H9 (cell line): ENCODE measurements around the gene LRFN3. TPM values are rescaled to one million over a fixed set of nuclear protein-coding genes. Genes with fewer than 3 reads are reported as not detected.
"Not testable (repeated sequence)": the region's sequence is repeated elsewhere in the genome, so short reads cannot be mapped to it uniquely, and the experiment has no call there.

Experiments
- DNase-seq: peaks from one replicate; pipeline ENCODE4 v3.0.0-alpha.2; 2017
- H2AFZ ChIP-seq: one replicate; pipeline ENCODE4 v1.6.1; 2013; ENCODE audit warnings: mild to moderate bottlenecking, low read length, control low read depth, moderate library complexity
- H2AK5ac ChIP-seq: 2 replicates; pipeline ENCODE4 v1.6.1; 2013; ENCODE audit warnings: low read length, control low read depth, mixed read lengths; ENCODE audit not compliant: insufficient read length
- H2BK120ac ChIP-seq: one replicate; pipeline ENCODE4 v1.6.1; 2013; ENCODE audit warnings: low read depth, mild to moderate bottlenecking, low read length, control low read depth, inconsistent platforms; ENCODE audit not compliant: poor library complexity, severe bottlenecking
- H2BK12ac ChIP-seq: 2 replicates; pipeline ENCODE4 v1.6.1; 2013; ENCODE audit warnings: low read length, control low read depth, mixed read lengths, low read depth; ENCODE audit not compliant: insufficient read length
- H2BK15ac ChIP-seq: 2 replicates; pipeline ENCODE4 v1.6.1; 2013; ENCODE audit warnings: low read depth, low read length, control low read depth
- H2BK20ac ChIP-seq: one replicate; pipeline ENCODE4 v1.6.1; 2013; ENCODE audit warnings: low read depth, mild to moderate bottlenecking, low read length, control low read depth, inconsistent platforms; ENCODE audit not compliant: poor library complexity, severe bottlenecking
- H2BK5ac ChIP-seq: 2 replicates; pipeline ENCODE4 v1.6.1; 2013; ENCODE audit warnings: low read length, control low read depth, mixed read lengths; ENCODE audit not compliant: insufficient read length
- H3K14ac ChIP-seq: 2 replicates; pipeline ENCODE4 v1.6.1; 2013; ENCODE audit warnings: low read length, control low read depth; ENCODE audit not compliant: insufficient read depth
- H3K18ac ChIP-seq: 2 replicates; pipeline ENCODE4 v1.6.1; 2013; ENCODE audit warnings: low read depth, mild to moderate bottlenecking, mixed read lengths, low read length, control low read depth; ENCODE audit not compliant: insufficient read length
- H3K23ac ChIP-seq: 2 replicates; pipeline ENCODE4 v1.6.1; 2013; ENCODE audit warnings: low read length, control low read depth, mixed read lengths, low read depth; ENCODE audit not compliant: insufficient read length
- H3K23me2 ChIP-seq: 2 replicates; pipeline ENCODE4 v1.6.1; 2013; ENCODE audit warnings: low read depth, mild to moderate bottlenecking, mixed read lengths, low read length, control low read depth; ENCODE audit not compliant: insufficient read length, poor library complexity, severe bottlenecking
- H3K27ac ChIP-seq: 2 replicates; pipeline ENCODE4 v1.5.1; 2013; ENCODE audit warnings: low read length, control low read depth, mixed read lengths, low read depth; ENCODE audit not compliant: insufficient read length
- H3K27me3 ChIP-seq: 2 replicates; pipeline ENCODE4 v1.6.1; 2013; ENCODE audit warnings: low read length, control low read depth, inconsistent platforms; ENCODE audit not compliant: insufficient read depth
- H3K4ac ChIP-seq: 2 replicates; pipeline ENCODE4 v1.6.1; 2013; ENCODE audit warnings: low read depth, mild to moderate bottlenecking, control low read depth, inconsistent platforms, low read length, moderate library complexity
- H3K4me1 ChIP-seq: 2 replicates; pipeline ENCODE4 v1.6.1; 2013; ENCODE audit warnings: low read length, control low read depth, inconsistent platforms; ENCODE audit not compliant: insufficient read depth
- H3K4me2 ChIP-seq: 2 replicates; pipeline ENCODE4 v1.6.1; 2013; ENCODE audit warnings: low read length, control low read depth, mixed read lengths; ENCODE audit not compliant: insufficient read length, insufficient read depth
- H3K56ac ChIP-seq: 2 replicates; pipeline ENCODE4 v1.6.1; 2013; ENCODE audit warnings: low read depth, mild to moderate bottlenecking, mixed read lengths, low read length, control low read depth; ENCODE audit not compliant: insufficient read length
- H3K79me1 ChIP-seq: 2 replicates; pipeline ENCODE4 v1.6.1; 2013; ENCODE audit warnings: low read depth, mild to moderate bottlenecking, moderate library complexity, low read length, control low read depth, inconsistent platforms; ENCODE audit not compliant: insufficient read depth, poor library complexity, severe bottlenecking
- H3K79me2 ChIP-seq: 2 replicates; pipeline ENCODE4 v1.6.1; 2013; ENCODE audit warnings: low read length, control low read depth, inconsistent platforms; ENCODE audit not compliant: insufficient read depth
- H3K9ac ChIP-seq: 2 replicates; pipeline ENCODE4 v1.6.1; 2013; ENCODE audit warnings: low read length, control low read depth, mixed read lengths; ENCODE audit not compliant: insufficient read length; ENCODE audit errors: extremely low read depth
- H3K9me3 ChIP-seq: one replicate; pipeline ENCODE4 v1.6.1; 2013; ENCODE audit warnings: low read depth, low read length, inconsistent platforms; ENCODE audit not compliant: control insufficient read depth
- H3T11ph ChIP-seq: one replicate; pipeline ENCODE4 v1.6.1; 2013; ENCODE audit warnings: mild to moderate bottlenecking, low read length, control low read depth, inconsistent platforms
- H4K20me1 ChIP-seq: one replicate; pipeline ENCODE4 v1.6.1; 2013; ENCODE audit not compliant: control insufficient read depth, insufficient read length, insufficient read depth
- H4K5ac ChIP-seq: 2 replicates; pipeline ENCODE4 v1.6.1; 2013; ENCODE audit warnings: low read depth, mild to moderate bottlenecking, mixed read lengths, low read length, control low read depth; ENCODE audit not compliant: insufficient read length
- H4K8ac ChIP-seq: replicated peaks from 2 replicates; pipeline ENCODE4 v1.6.1; 2013; ENCODE audit warnings: low read length, control low read depth, mixed read lengths, low read depth; ENCODE audit not compliant: insufficient read length
- H4K91ac ChIP-seq: 2 replicates; pipeline ENCODE4 v1.6.1; 2013; ENCODE audit warnings: low read depth, mild to moderate bottlenecking, moderate library complexity, mixed read lengths, low read length, control low read depth; ENCODE audit not compliant: insufficient read length
- H3K27ac Mint-ChIP-seq, 3 experiments: 2 replicates in 2 of 3; 3 replicates in 1 of 3; pipeline ENCODE4 v1.8.0; 2020 to 2021; ENCODE audit warnings: mixed read lengths in 3 of 3, mild to moderate bottlenecking in 1 of 3, moderate library complexity in 1 of 3
- H3K27me3 Mint-ChIP-seq: 2 replicates; pipeline ENCODE4 v1.8.0; 2021; ENCODE audit warnings: low read depth, mild to moderate bottlenecking, moderate library complexity, mixed read lengths
- H3K36me3 Mint-ChIP-seq, 3 experiments: 2 replicates in 2 of 3; 3 replicates in 1 of 3; pipeline ENCODE4 v1.8.0; 2020 to 2021; ENCODE audit warnings: low read depth in 3 of 3, mixed read lengths in 3 of 3; ENCODE audit not compliant: insufficient read depth in 1 of 3
- H3K4me1 Mint-ChIP-seq, 2 experiments: 2 replicates each; pipeline ENCODE4 v1.8.0; 2020; ENCODE audit warnings: mixed read lengths in 2 of 2
- H3K4me3 Mint-ChIP-seq, 2 experiments: 2 replicates in 1 of 2; 3 replicates in 1 of 2; pipeline ENCODE4 v1.8.0; 2020 to 2021; ENCODE audit warnings: mild to moderate bottlenecking in 2 of 2, mixed read lengths in 2 of 2, moderate library complexity in 1 of 2
- H3K9me3 Mint-ChIP-seq, 2 experiments: 2 replicates in 1 of 2; 3 replicates in 1 of 2; pipeline ENCODE4 v1.8.0; 2020; ENCODE audit warnings: mild to moderate bottlenecking in 2 of 2, mixed read lengths in 2 of 2, moderate library complexity in 1 of 2
- CTCF ChIP-seq: fragments of 200-600 bp; sonication (generic); conservative IDR thresholded peaks from 3 replicates; pipeline ENCODE4 v1.8.0; 2021; ENCODE audit warnings: antibody characterized with exemption, mild to moderate bottlenecking
- WGBS: extraction: QIAGEN DNeasy Blood & Tissue Kit; methylation state at CpG from one replicate; pipeline ENCODE4 v1.1.7; 2013; ENCODE audit warnings: missing lambda C conversion rate, low lambda C conversion rate, mixed read lengths; ENCODE audit not compliant: insufficient read length; ENCODE audit errors: extremely low coverage; 5-methylcytosine and 5-hydroxymethylcytosine counted together
- total RNA-seq: library from RNA; stranded (reverse); gene quantifications from 2 replicates; pipeline ENCODE4 v1.2.1, GENCODE V29; 2021

Gene LRFN3
- total RNA-seq, 1 experiment from 2014 or later, result 20.5 TPM

- no peak overlapping the region for H3T11ph ChIP-seq
- no peaks in the 10 kb centered on the region for H3K23me2 ChIP-seq
- no peak overlapping the region for H3K4me2 ChIP-seq
- peaks cover 2% of the 10 kb centered on the region for H4K20me1 ChIP-seq
- no peak overlapping the region for H2BK120ac ChIP-seq
- Mint-ChIP-seq H3K4me1 (peaks cover 5 to 9% of the 10 kb centered on the region in 2 experiments; a peak in 2 of 4 replicates), H3K27ac (no peak overlapping the region), H3K27me3 (peaks cover 45% of the 10 kb centered on the region), H3K4me3 (no peak overlapping the region), H3K36me3 (no peaks in the 10 kb centered on the region), H3K9me3 (peaks cover 0 to 2% of the 10 kb centered on the region in 2 experiments; a peak in 1 of 5 replicates)
- H3K56ac ChIP-seq, result no peak overlapping the region
- no CpG with 5 or more reads among the region's 6 CpGs for WGBS
- no peak for TF ChIP-seq CTCF
- no peak overlapping the region for H4K8ac ChIP-seq
- H2BK5ac ChIP-seq, result no peak overlapping the region
- no peaks in the 10 kb centered on the region for H3K79me1 ChIP-seq
- H3K27me3 ChIP-seq, result peaks cover 14% of the 10 kb centered on the region
- no peaks in the 10 kb centered on the region for H3K4me1 ChIP-seq
- no peaks in the 10 kb centered on the region for H3K79me2 ChIP-seq
- no peak overlapping the region for H2BK15ac ChIP-seq
- H3K9ac ChIP-seq, result no peak overlapping the region
- H2AK5ac ChIP-seq, result no peak overlapping the region
- H2BK20ac ChIP-seq, result no peak overlapping the region
- no peak overlapping the region for H3K27ac ChIP-seq
- no peak overlapping the region for H4K91ac ChIP-seq
- H2BK12ac ChIP-seq, result no peak overlapping the region
- H3K14ac ChIP-seq, result no peak overlapping the region
- H4K5ac ChIP-seq, result no peak overlapping the region
- no peaks in the 10 kb centered on the region for H3K9me3 ChIP-seq
- H3K18ac ChIP-seq, result no peak overlapping the region
- H2AFZ ChIP-seq, result no peak overlapping the region
- no peak for DNase-seq
- no peak overlapping the region for H3K23ac ChIP-seq
- no peak overlapping the region for H3K4ac ChIP-seq
These were observed 19.9 kb downstream of the LRFN3 start for GRCh38 chr19:35955881-35956634.

GRCh38 chr19:35957411-35957810 is 21.2 kb downstream of the LRFN3 start:
- not testable (repeated sequence) for H4K91ac ChIP-seq, DNase-seq, H3K4me1 ChIP-seq, H3K4ac ChIP-seq, H2BK120ac ChIP-seq, H3K9me3 ChIP-seq, H3K14ac ChIP-seq, H2BK12ac ChIP-seq, H3K9ac ChIP-seq, H3K23me2 ChIP-seq, H3K27ac Mint-ChIP-seq, H2BK15ac ChIP-seq, H3K79me1 ChIP-seq, H3K4me1 Mint-ChIP-seq, H2AFZ ChIP-seq, H3K79me2 ChIP-seq, H3K27ac ChIP-seq, H2BK5ac ChIP-seq, H2BK20ac ChIP-seq, H2AK5ac ChIP-seq, H3K23ac ChIP-seq, H3K18ac ChIP-seq, H3K9me3 Mint-ChIP-seq, H3K56ac ChIP-seq, H4K5ac ChIP-seq, H3K4me3 Mint-ChIP-seq, H3K36me3 Mint-ChIP-seq, H3T11ph ChIP-seq, H3K4me2 ChIP-seq, H4K20me1 ChIP-seq, H4K8ac ChIP-seq
- H3K27me3 ChIP-seq, result peaks cover 14% of the 10 kb centered on the region
- 100% methylated on average over 1 of the region's 8 CpGs for WGBS
- peaks cover 49% of the 10 kb centered on the region for H3K27me3 Mint-ChIP-seq
